ENCODE results near the gene NELFB. TPM values are rescaled to one million over a fixed set of nuclear protein-coding genes. Genes with fewer than 3 reads are reported as not detected.

NELFB gene
- total and polyA plus RNA-seq, 9 of the 15 experiments (the other 6 are each of a cell fraction or from before 2014, with no cell fraction given), result 0.24 to 84.0 (median 29.7) TPM

DNA sequence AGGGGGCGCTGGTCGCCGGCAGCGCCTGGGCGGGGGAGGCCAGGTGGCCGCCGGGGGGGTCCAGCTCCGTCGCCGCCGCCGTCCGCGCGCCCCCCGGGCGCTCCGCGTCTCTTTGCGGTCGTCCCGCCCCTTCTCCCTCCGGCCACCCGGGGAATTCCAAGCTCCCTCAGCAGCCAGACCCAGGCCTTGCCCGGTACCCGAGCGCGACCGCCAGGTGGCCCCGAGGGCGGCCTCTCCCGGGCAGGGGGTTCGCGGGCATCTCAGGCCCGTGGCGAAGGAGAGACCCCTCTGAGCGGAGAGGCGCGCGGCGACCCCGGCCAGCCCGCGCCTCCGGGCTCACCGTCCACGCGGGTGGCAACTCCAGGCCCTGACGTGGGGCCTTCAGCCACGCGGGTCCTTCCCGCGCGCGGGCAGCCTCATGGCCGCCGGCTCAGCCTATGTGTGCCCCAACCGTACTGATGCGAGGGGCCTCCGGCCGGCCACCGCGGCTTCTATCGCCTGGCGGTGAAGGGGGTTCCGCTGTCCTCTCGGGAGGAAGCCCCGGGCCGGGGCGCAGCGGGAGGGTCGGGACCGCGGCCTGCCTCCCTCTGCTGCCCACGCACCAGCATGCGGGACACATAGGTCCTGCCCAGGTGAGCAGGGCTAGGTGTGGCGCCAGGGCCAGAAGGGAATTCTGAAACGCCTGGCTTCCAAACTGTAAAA lies 47.5 kb downstream of the NELFB start (continued):
- no peak for TF ChIP-seq SREBF2 (CRISPR knock-in tag; IDR thresholded peaks at IDR 0.05)
- TF ChIP-seq, protein P1, sequence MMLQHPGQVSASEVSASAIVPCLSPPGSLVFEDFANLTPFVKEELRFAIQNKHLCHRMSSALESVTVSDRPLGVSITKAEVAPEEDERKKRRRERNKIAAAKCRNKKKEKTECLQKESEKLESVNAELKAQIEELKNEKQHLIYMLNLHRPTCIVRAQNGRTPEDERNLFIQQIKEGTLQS (IDR thresholded peaks at IDR 0.05), result no peak
- TF ChIP-seq, protein P1 (CRISPR knock-in tag; conservative IDR thresholded peaks at IDR 0.05), result peak; percentile 39; the same call in 1 of the 2 replicates
- peak; percentile 78; the same call in 1 of the 2 replicates for TF ChIP-seq PHF8 (IDR thresholded peaks at IDR 0.05; ENCODE audit: borderline replicate concordance, low read length)
- TF ChIP-seq, protein P2, sequence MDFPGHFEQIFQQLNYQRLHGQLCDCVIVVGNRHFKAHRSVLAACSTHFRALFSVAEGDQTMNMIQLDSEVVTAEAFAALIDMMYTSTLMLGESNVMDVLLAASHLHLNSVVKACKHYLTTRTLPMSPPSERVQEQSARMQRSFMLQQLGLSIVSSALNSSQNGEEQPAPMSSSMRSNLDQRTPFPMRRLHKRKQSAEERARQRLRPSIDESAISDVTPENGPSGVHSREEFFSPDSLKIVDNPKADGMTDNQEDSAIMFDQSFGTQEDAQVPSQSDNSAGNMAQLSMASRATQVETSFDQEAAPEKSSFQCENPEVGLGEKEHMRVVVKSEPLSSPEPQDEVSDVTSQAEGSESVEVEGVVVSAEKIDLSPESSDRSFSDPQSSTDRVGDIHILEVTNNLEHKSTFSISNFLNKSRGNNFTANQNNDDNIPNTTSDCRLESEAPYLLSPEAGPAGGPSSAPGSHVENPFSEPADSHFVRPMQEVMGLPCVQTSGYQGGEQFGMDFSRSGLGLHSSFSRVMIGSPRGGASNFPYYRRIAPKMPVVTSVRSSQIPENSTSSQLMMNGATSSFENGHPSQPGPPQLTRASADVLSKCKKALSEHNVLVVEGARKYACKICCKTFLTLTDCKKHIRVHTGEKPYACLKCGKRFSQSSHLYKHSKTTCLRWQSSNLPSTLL (IDR thresholded peaks at IDR 0.05), result no peak
- TF ChIP-seq, protein P3, sequence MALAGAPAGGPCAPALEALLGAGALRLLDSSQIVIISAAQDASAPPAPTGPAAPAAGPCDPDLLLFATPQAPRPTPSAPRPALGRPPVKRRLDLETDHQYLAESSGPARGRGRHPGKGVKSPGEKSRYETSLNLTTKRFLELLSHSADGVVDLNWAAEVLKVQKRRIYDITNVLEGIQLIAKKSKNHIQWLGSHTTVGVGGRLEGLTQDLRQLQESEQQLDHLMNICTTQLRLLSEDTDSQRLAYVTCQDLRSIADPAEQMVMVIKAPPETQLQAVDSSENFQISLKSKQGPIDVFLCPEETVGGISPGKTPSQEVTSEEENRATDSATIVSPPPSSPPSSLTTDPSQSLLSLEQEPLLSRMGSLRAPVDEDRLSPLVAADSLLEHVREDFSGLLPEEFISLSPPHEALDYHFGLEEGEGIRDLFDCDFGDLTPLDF (CRISPR knock-in tag; IDR thresholded peaks at IDR 0.05), result 0 out of 2 replicates have a peak, but pooled peaks have one; percentile 13
- TF ChIP-seq ETV1 (tag; conservative IDR thresholded peaks at IDR 0.05; ENCODE audit: low read depth), result no peak
